Epithelial cell of esophagus (primary cell): ENCODE measurements around the gene NSFL1C.

Source experiments
- DNase-seq: peaks from one replicate; pipeline ENCODE4 v3.0.0; 2010; ENCODE audit warnings: low read depth
- H3K4me3 ChIP-seq: 2 replicates; pipeline ENCODE4 v1.5.1; 2011; ENCODE audit warnings: mild to moderate bottlenecking, low read length, control low read depth
- CTCF ChIP-seq: IDR thresholded peaks from 2 replicates; pipeline ENCODE4 v1.5.1; 2011; ENCODE audit warnings: low read depth, mild to moderate bottlenecking, low read length, control low read depth, inconsistent platforms; ENCODE audit not compliant: insufficient read depth; ENCODE audit errors: missing control alignments

NSFL1C gene

GRCh38 chr20:1462001-1462400 lies 4.6 kb downstream of the NSFL1C start:
- no peak for TF ChIP-seq CTCF
- H3K4me3 ChIP-seq = no peak overlapping the region
- DNase-seq = no peak

- no peak for TF ChIP-seq CTCF
- DNase-seq = no peak
- no peak overlapping the region for H3K4me3 ChIP-seq
Measured at GRCh38 chr20:1460275-1460674, 6.4 kb downstream of the NSFL1C start.

- no peak overlapping the region for H3K4me3 ChIP-seq
- TF ChIP-seq CTCF = no peak
- no peak for DNase-seq
Measured at GRCh38 chr20:1457992-1458391, 8.7 kb downstream of the NSFL1C start.

GRCh38 chr20:1456300-1456699 lies 10.3 kb downstream of the NSFL1C start:
- no peak for TF ChIP-seq CTCF
- no peak overlapping the region for H3K4me3 ChIP-seq
- DNase-seq = no peak

GRCh38 chr20:1450926-1451491 lies 15.6 kb downstream of the NSFL1C start:
- no peak for TF ChIP-seq CTCF
- H3K4me3 ChIP-seq = no peak overlapping the region
- no peak for DNase-seq

GRCh38 chr20:1449370-1449769 lies 17.3 kb downstream of the NSFL1C start:
- TF ChIP-seq CTCF = no peak
- no peak overlapping the region for H3K4me3 ChIP-seq
- no peak for DNase-seq

- no peak for DNase-seq
- H3K4me3 ChIP-seq = no peak overlapping the region
- no peak for TF ChIP-seq CTCF
Measured at GRCh38 chr20:1448081-1448620, 18.5 kb downstream of the NSFL1C start.
